Stimulated activated naive B cell treated with anti-CD40 and anti-IgM and Interleukin-4, amounts not matched to agents 10 μg/mL and 1 μg/mL and 100 μg/mL, for 72 hours (primary cell): ENCODE results near the gene CCDC73.
"Not testable (repeated sequence)": the region's sequence is repeated elsewhere in the genome, so short reads cannot be mapped to it uniquely, and the experiment has no call there.

ENCODE experiments used
- ATAC-seq, 2 donors: fragments of 150-1000 bp; cut with Tn5 transposase; replicated peaks; 2 replicates each; pipeline ENCODE4 v1.10.0; 2021; ENCODE audit warnings: moderate library complexity in 1 of 2
- DNase-seq: peaks from one replicate; pipeline ENCODE4 v3.0.0; 2021
- H3K27ac Mint-ChIP-seq: one replicate; pipeline ENCODE4 v1.8.0; 2022; ENCODE audit warnings: mild to moderate bottlenecking, mixed read lengths
- H3K27me3 Mint-ChIP-seq, 2 donors: one replicate each; pipeline ENCODE4 v1.8.0; 2022; ENCODE audit warnings: mixed read lengths in 2 of 2
- H3K36me3 Mint-ChIP-seq, 2 donors: one replicate each; pipeline ENCODE4 v1.8.0; 2022; ENCODE audit warnings: mixed read lengths in 2 of 2, mild to moderate bottlenecking in 1 of 2
- H3K4me1 Mint-ChIP-seq, 2 donors: one replicate each; pipeline ENCODE4 v1.8.0; 2022; ENCODE audit warnings: mixed read lengths in 2 of 2, mild to moderate bottlenecking in 1 of 2
- H3K4me3 Mint-ChIP-seq, 2 donors: one replicate each; pipeline ENCODE4 v1.8.0; 2022; ENCODE audit warnings: mild to moderate bottlenecking in 2 of 2, mixed read lengths in 2 of 2, moderate library complexity in 1 of 2
- H3K9me3 Mint-ChIP-seq, 2 donors: one replicate each; pipeline ENCODE4 v1.8.0; 2022; ENCODE audit warnings: mixed read lengths in 2 of 2, mild to moderate bottlenecking in 1 of 2

The CCDC73 gene

DNA sequence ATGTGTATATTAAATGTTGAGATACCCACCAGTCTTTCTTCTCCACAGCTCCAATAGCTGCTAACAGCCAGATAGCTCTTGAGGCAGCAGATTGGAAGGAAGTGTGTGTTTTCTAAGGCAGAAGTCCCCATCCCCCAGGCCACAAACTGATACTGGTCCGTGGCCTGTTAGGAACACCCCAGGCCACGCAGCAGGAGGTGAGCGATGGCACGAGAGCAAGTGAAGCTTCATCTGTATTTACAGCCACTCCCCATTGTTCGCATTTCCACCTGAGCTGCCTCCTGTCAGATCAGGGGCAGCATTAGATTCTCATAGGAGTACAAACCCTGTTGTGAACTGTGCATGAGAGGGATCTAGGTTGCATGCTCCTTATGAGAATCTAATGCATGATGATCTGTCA, 12.7 kb downstream of the CCDC73 start:
- ATAC-seq (no peak), DNase-seq (no peak)
- no peaks in the 10 kb centered on the region for H3K27me3 Mint-ChIP-seq
- no peak overlapping the region for H3K27ac Mint-ChIP-seq
- H3K9me3 Mint-ChIP-seq = no peaks in the 10 kb centered on the region
- H3K4me1 Mint-ChIP-seq = peaks cover 8 to 14% of the 10 kb centered on the region in 2 donors
- no peaks in the 10 kb centered on the region for H3K36me3 Mint-ChIP-seq
- no peak overlapping the region for H3K4me3 Mint-ChIP-seq

DNA sequence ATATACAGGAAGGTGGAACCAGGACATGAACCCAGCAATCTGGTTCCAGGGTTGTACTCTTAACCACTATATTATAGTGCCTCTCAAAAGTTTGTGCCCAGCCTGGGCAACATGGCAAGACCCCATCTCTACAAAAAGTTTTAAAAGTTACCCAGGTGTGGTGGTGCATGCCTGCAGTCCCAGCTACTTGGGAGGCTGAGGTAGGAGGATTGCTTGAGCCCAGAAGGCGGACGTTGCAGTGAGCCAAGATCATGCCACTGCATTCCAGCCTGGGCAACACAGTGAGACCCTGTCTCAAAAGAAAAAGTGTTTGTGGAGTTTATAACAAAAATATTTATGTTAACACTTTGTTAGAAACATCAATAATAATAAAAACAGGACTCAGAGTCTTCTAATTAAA, 13.6 kb downstream of the CCDC73 start:
- not testable (repeated sequence) for ATAC-seq

DNA sequence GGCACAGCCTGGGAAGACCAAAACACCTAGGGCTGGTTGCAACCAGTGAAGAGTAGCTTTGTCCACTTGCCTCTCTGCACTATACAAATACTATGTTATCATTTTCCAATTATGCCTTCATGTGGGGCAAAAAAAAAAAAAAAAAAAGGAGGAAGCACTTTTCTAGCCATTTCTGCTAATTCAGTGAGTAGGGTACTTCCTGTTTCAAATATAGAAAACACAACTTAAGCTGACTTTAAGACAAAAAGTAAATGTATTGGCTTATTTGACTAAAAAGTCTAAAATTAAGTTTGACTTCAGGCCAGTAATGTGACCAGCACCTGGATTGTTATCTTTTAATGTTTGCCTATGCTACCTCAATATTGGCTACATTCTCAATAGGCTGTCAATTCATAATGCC, 15.3 kb downstream of the CCDC73 start:
- H3K4me3 Mint-ChIP-seq = no peak overlapping the region
- H3K4me1 Mint-ChIP-seq = peaks cover 18 to 25% of the 10 kb centered on the region in 2 donors
- ATAC-seq (no peak), DNase-seq (no peak)
- no peak overlapping the region for H3K27ac Mint-ChIP-seq
- H3K27me3 Mint-ChIP-seq = no peaks in the 10 kb centered on the region
- H3K36me3 Mint-ChIP-seq = no peaks in the 10 kb centered on the region
- H3K9me3 Mint-ChIP-seq = no peaks in the 10 kb centered on the region

More for the DNA sequence above, 13.6 kb downstream of the CCDC73 start:
- not testable (repeated sequence) for H3K27me3 Mint-ChIP-seq, H3K9me3 Mint-ChIP-seq, H3K27ac Mint-ChIP-seq, DNase-seq, H3K36me3 Mint-ChIP-seq, H3K4me3 Mint-ChIP-seq
- peaks cover 15 to 22% of the 10 kb centered on the region in 2 donors for H3K4me1 Mint-ChIP-seq

DNA sequence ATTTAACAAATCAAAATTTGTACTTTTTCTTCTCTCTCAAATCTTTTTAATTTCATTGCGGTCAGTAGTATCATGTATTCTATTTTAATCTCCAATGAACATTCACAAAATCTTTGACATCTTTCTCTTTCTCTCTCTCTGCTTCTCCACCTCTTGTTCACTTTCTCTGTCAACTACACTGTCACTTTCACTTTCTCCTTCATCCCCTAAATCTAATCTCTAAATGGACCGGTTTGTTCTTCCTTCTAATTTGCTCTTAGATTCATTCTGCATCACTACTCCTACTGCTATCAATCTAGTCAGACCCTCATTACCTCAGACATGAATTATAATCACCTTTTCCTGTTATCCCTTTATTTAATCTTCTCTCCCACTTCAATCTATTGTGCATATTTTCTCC, 18.6 kb downstream of the CCDC73 start:
- Mint-ChIP-seq H3K4me1 (peaks cover 18 to 37% of the 10 kb centered on the region in 2 donors), H3K27me3 (no peaks in the 10 kb centered on the region), H3K36me3 (no peaks in the 10 kb centered on the region), H3K27ac (peak overlapping the region; percentile 2), H3K4me3 (peak overlapping the region; percentile 56 to 81), H3K9me3 (no peaks in the 10 kb centered on the region)
- DNase-seq (no peak), ATAC-seq (no peak)

DNA sequence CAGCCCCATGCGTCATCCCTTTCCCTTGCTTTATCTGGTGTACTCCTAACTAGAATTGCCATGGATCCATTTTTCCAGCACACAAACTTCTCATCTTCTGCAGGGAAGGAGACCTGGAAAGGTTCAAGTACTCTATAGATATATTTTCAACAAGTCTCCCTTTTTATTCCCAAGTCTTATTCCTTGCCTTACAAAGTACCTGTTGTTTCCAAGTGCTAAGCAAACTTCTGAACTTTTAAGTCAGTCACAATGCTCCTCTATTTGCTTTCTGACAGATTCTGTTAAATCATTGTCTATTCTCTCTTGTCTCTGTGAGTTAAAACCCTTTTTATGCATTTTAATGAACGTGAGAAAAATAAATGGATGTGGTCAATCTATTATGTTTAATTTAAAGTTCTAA, 20.4 kb downstream of the CCDC73 start:
- Mint-ChIP-seq H3K4me1 (peaks cover 15 to 31% of the 10 kb centered on the region in 2 donors), H3K4me3 (no peak overlapping the region), H3K27ac (no peak overlapping the region), H3K9me3 (no peaks in the 10 kb centered on the region), H3K36me3 (no peaks in the 10 kb centered on the region), H3K27me3 (no peaks in the 10 kb centered on the region)
- DNase-seq (no peak), ATAC-seq (no peak)

DNA sequence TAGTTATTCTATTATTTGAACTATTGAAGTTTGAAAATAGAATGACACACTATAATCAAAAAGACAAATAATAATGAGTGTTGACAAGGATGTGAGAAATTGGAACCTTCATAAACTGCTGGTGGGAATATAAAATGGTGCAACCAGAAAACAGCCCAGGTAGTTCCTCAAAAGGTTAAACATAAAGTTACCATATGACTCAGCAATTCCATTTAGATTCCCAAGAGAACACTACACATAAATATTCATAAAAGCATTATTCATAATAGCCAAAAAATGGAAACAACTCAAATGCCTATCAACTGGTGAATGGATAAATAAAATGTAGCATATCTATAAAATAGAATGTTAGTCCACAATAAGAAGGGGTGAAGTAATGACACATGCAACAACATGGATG, 21.7 kb downstream of the CCDC73 start:
- peaks cover 0 to 1% of the 10 kb centered on the region in 2 donors for H3K9me3 Mint-ChIP-seq
- H3K4me3 Mint-ChIP-seq = no peak overlapping the region
- no peaks in the 10 kb centered on the region for H3K36me3 Mint-ChIP-seq
- H3K27ac Mint-ChIP-seq = no peak overlapping the region
- DNase-seq = no peak
- no peaks in the 10 kb centered on the region for H3K27me3 Mint-ChIP-seq
- H3K4me1 Mint-ChIP-seq = peaks cover 10 to 23% of the 10 kb centered on the region in 2 donors
- ATAC-seq = peak; percentile 31 to 54

DNA sequence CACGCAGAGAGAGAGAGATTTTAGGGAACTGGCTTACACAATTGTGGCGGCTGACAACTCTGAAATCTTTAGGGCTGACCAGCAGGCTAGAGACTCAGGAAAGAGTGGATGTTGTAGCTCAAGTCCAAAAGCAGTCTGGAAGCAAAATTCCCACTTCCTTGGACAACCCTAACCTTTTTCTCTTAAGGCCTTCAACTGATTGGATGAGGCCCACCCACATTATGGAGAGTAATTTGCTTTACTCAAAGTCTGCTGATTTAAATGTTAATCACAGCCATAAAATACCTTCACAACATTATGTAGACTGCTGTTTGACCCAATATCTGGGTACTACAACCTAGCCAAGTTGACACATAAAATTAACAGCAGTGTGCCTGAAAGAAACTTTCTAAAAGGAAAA, 32.7 kb downstream of the CCDC73 start:
- DNase-seq, H3K27ac Mint-ChIP-seq, H3K4me3 Mint-ChIP-seq, H3K4me1 Mint-ChIP-seq, ATAC-seq, H3K27me3 Mint-ChIP-seq, H3K9me3 Mint-ChIP-seq, H3K36me3 Mint-ChIP-seq: not testable (repeated sequence)

DNA sequence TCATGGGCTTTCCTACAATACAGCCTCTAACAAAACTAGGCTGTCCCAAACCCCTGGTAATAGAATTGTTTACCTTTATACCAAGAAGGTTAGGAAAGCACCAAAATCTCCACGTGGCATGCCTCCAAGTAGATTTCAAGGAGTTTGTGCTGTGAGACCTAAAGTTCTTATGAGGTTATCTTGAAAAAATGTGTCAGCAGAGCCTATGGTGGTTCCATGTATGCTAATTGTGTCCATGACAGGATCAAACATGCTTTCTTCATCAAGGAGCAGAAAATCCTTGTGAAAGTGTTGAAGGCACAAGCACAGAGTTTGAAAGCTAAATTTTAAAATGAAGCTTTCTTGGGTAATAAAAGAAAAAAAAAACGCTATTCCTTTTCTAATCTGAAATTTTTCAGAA, 36.2 kb downstream of the CCDC73 start:
- H3K27me3 Mint-ChIP-seq = peaks cover 0 to 3% of the 10 kb centered on the region in 2 donors

DNA sequence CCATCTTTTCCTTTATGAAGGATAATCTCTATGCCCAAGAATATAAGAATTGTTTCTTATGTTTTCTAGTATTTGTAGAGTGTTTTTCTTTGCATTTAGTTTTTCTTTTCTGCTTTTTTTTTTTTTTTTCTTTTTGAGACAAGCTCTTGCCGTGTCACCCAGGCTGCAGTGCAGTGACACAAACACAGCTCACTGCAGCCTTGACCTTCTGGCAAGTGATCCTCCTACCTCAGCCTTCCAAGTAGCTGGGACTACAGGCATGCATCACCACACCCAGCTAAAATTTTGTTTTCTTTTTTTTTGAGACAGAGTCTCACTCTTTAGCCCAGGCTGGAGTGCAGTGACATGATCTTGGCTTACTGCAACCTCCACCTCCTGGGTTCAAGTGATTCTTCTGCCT, 41.3 kb downstream of the CCDC73 start:
- H3K9me3 Mint-ChIP-seq, H3K4me1 Mint-ChIP-seq, H3K4me3 Mint-ChIP-seq, H3K36me3 Mint-ChIP-seq, ATAC-seq, DNase-seq, H3K27ac Mint-ChIP-seq: not testable (repeated sequence)
- peaks cover 13 to 17% of the 10 kb centered on the region in 2 donors for H3K27me3 Mint-ChIP-seq

More for the DNA sequence above, 36.2 kb downstream of the CCDC73 start:
- Mint-ChIP-seq H3K36me3 (no peaks in the 10 kb centered on the region), H3K4me3 (no peak overlapping the region), H3K4me1 (no peaks in the 10 kb centered on the region), H3K9me3 (peaks cover 1 to 4% of the 10 kb centered on the region in 2 donors), H3K27ac (no peak overlapping the region)
- no peak for ATAC-seq
- DNase-seq = no peak

DNA sequence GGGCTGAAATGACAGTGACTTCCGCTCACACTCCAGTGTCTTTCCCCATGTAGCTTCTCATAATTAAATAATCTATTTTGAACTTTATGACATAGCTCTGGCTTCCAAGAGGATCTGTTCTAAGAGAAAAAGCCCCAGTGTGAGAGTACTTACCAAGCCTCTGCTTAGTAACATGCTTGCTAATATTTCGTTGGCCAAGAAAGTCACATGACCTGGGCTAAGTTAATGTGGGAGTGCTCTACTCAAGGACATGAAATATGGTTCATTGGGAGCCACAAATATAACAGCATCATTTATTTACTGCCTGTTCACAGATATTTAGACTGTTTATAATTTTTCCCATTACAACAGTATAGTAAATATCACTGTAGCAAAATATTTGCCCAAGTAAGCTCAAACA, 42.5 kb downstream of the CCDC73 start:
- Mint-ChIP-seq H3K9me3 (no peaks in the 10 kb centered on the region), H3K27ac (no peak overlapping the region), H3K4me3 (no peak overlapping the region), H3K36me3 (no peaks in the 10 kb centered on the region), H3K27me3 (peaks cover 22 to 27% of the 10 kb centered on the region in 2 donors), H3K4me1 (no peaks in the 10 kb centered on the region)
- DNase-seq (no peak), ATAC-seq (no peak)

DNA sequence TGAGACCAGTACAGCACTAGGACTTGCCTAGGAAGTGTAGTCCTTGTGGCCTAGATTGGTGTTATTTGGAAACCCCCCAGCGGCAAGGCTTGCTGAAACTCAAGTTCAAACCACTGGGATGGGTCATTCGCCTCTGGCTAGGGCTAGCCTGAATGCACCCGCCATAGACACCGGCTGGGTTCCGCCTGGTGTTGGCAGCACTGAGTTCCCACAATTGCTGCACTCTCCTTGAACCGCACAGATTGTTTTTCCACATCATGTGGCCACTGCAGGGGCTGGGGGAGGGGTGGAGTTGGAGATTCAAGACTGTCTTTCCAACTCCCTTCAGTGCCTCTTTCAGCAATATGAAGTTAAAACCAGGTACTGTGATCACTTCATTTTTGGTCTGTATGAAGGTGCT, 43.1 kb downstream of the CCDC73 start:
- Mint-ChIP-seq H3K4me1 (no peaks in the 10 kb centered on the region), H3K27ac (no peak overlapping the region), H3K9me3 (no peaks in the 10 kb centered on the region), H3K27me3 (peaks cover 28 to 33% of the 10 kb centered on the region in 2 donors), H3K4me3 (no peak overlapping the region), H3K36me3 (no peaks in the 10 kb centered on the region)
- no peak for DNase-seq
- ATAC-seq = no peak

DNA sequence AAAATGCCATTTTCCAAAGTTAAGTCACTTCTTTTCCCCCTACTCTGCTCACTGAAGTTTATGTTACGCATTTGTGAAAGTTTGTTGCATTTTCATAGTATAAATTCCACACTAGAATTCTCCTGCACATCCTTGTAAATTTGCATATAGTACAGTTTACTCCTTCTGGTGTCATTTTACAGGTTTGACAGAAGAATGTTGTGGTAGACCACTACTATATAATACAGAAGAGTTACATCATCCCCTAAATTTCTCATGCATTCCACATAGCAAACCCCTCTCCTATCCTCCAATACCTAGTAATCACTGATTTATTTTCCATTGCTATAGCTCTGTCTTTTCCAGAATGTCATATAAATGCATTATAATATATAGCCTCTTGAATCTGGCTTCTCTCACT, 64.5 kb downstream of the CCDC73 start:
- H3K4me3 Mint-ChIP-seq = no peak overlapping the region
- peaks cover 9 to 13% of the 10 kb centered on the region in 2 donors for H3K9me3 Mint-ChIP-seq
- H3K27ac Mint-ChIP-seq = no peak overlapping the region
- ATAC-seq (no peak), DNase-seq (no peak)
- no peaks in the 10 kb centered on the region for H3K4me1 Mint-ChIP-seq
- no peaks in the 10 kb centered on the region for H3K36me3 Mint-ChIP-seq
- peaks cover 13 to 14% of the 10 kb centered on the region in 2 donors for H3K27me3 Mint-ChIP-seq

DNA sequence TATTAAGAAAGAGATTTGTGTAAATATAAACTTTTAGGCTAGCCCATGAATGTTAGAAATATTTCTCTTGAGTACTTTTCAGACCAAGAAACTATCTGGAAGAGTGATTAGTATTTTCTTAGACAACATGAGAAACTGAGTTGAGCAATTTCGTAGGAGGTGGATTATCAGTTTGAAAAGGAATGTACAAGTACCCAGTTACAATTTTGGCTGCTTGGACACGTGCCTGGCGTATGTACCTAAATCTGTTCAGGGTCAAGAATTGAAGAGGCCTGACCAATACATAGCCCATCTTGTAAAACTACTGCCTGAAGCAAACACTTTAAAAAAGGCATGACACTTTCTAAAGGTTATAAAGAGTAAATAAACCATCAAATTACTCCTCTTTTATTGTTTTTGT, 71.1 kb downstream of the CCDC73 start:
- DNase-seq (no peak), ATAC-seq (no peak)
- H3K27ac Mint-ChIP-seq = no peak overlapping the region
- peaks cover 0 to 3% of the 10 kb centered on the region in 2 donors for H3K4me1 Mint-ChIP-seq
- peaks cover 0 to 5% of the 10 kb centered on the region in 2 donors for H3K27me3 Mint-ChIP-seq
- no peaks in the 10 kb centered on the region for H3K36me3 Mint-ChIP-seq
- no peaks in the 10 kb centered on the region for H3K9me3 Mint-ChIP-seq
- no peak overlapping the region for H3K4me3 Mint-ChIP-seq

DNA sequence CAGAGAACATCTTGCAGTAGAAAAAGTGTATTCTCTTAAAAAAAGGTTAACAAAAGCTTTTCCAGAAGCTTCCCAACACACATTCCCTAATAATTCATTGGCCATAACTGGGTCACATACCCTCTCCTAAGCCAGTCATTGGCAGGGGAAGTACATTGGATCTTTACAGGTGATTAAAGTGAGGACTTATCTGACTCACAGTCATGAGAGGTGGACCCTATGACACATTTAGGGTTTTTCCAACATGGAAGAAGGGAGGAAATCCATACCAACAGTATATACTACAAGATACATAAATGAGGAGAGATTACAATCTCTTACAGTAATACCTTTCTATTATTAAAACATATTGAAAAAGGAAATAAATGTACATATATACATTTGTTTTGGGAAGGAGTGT, 72.2 kb downstream of the CCDC73 start:
- H3K27me3 Mint-ChIP-seq = peaks cover 0 to 5% of the 10 kb centered on the region in 2 donors
- H3K9me3 Mint-ChIP-seq = no peaks in the 10 kb centered on the region
- no peak overlapping the region for H3K4me3 Mint-ChIP-seq

DNA sequence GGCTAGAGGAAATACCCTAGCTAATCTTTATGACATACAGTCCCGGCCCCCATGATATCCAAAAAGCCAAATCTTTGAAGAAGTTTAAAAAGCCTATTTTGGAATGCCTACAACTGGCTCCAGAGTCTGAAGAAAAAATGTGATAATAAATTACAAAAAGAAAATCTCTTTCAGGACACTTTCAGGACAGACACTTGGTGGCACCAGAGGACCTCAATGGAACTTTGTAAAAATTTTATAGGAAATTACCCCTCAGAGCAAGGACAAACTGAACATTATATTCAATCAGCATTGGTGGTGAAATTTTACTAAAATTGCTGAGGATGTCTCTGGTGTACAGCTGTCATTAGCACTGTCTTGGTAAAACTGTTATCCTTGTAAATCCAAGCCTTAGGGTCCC, 81.0 kb downstream of the CCDC73 start:
- Mint-ChIP-seq H3K36me3 (no peaks in the 10 kb centered on the region), H3K27me3 (peaks cover 19 to 25% of the 10 kb centered on the region in 2 donors), H3K9me3 (no peaks in the 10 kb centered on the region), H3K27ac (no peak overlapping the region), H3K4me1 (no peaks in the 10 kb centered on the region), H3K4me3 (no peak overlapping the region)
- DNase-seq (no peak), ATAC-seq (no peak)

More for the DNA sequence above, 72.2 kb downstream of the CCDC73 start:
- H3K36me3 Mint-ChIP-seq = no peaks in the 10 kb centered on the region
- peaks cover 0 to 3% of the 10 kb centered on the region in 2 donors for H3K4me1 Mint-ChIP-seq
- DNase-seq = no peak
- ATAC-seq = peak in 1 of 2 donors; percentile 47
- no peak overlapping the region for H3K27ac Mint-ChIP-seq

DNA sequence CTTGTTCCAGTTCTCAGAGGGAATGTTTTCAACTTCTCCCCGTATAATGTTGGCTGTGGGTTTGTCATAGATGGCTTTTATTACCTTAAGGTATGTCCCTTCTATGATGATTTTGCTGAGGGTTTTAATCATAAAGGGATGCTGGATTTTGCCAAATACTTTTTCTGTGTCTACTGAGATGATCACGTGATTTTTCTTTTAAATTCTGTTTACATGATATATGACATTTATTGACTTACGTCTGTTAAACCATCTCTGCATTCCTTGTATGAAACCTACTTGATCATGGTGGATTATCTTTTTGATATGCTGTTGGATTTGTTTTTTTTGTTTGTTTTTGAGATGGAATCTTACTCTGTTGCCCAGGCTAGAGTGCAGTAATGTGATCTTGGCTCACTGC, 85.5 kb downstream of the CCDC73 start:
- not testable (repeated sequence) for H3K36me3 Mint-ChIP-seq, H3K27ac Mint-ChIP-seq, DNase-seq, ATAC-seq, H3K4me1 Mint-ChIP-seq, H3K4me3 Mint-ChIP-seq
- Mint-ChIP-seq H3K27me3 (peaks cover 21 to 27% of the 10 kb centered on the region in 2 donors), H3K9me3 (peaks cover 9 to 12% of the 10 kb centered on the region in 2 donors)
